Measurements from ENCODE around the gene IGSF21.
A peak's percentile ranks its signal among the peaks of the same experiment; 100 is the strongest.

Gene IGSF21

GRCh38 chr1:18266391-18266790 is 158.8 kb downstream of the IGSF21 start:
- DNase-seq: no peak

GRCh38 chr1:18271336-18271735 is 163.7 kb downstream of the IGSF21 start:
- no peak for DNase-seq

DNA sequence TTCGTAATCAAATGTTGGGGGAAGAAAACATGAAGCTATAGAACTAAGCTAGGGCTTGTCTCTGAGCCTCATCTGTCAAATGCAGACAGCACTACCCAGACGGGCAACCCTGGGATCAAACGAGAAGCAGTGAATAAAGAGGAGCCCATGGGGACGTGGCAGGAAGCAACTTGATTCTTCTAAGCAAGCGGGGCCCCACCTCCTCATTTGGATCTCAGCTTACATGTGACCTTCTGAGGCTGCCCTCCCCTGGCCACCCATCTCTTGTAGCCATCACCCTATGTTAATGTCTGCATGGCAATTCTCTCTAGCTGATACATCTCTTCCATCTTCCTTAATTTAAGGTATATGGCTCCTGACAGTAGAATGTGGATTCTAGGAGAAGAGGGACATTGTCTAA is 171.3 kb downstream of the IGSF21 start:
- no peak for DNase-seq

DNA sequence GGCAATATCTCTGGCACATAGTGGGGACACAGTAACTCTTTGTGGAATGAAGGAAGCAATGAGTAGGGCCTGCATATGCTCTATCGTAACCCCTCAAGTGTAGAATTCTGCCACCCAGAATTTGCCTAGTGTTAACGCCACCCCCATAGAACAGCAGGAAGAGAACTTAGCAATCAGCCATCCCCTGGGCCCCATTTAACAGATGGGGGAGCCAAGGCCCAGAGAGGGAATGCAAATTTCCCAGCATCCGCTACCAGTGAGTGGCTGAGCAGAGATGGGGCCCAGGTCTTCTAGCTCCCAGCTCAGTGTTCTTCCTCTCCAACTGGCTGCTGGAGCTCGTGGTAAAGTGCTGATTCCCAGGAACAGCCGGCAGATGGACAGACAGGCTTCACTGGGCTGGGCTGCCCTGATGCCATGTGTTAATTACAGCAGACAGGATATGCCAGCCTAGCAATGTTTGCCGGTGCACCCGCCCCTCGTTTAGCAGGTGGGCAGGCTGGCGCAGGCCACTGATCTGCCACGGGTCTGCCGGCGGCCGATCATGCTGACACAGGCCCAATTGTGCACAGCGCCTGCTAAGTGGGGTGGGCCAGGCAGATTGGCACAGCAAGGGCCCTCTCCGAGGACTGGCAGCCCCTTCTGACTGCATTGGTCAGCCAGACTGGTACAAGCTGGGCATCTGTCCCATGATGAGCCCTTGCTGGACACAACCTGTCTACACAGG is 171.9 kb downstream of the IGSF21 start:
- DNase-seq: no peak

GRCh38 chr1:18280956-18281355 is 173.4 kb downstream of the IGSF21 start:
- no peak for DNase-seq

GRCh38 chr1:18282851-18283600 is 175.4 kb downstream of the IGSF21 start:
- DNase-seq: peak; percentile 12

- DNase-seq: no peak
Observed at GRCh38 chr1:18283601-18284385, 176.2 kb downstream of the IGSF21 start.

- DNase-seq: peak; percentile 48
Observed at GRCh38 chr1:18284805-18285537, 177.4 kb downstream of the IGSF21 start.

DNA sequence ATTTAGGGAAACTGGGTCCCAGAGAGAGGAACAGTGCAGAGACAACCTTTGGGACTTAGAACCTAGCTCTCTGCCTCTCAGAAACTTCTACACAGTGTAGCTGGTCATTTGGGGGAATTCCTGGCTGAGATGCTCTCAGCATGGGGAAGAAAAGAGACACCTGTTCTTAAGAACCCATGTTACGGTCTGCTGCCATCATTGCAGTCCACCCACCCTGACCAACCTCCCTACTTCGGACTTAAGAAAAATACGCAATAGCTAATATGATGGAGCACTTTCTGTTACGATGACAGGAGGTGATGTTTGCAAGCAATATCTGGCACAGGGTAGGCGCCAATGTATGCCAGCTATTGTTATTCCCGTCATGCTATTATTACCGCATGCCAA is 177.9 kb downstream of the IGSF21 start:
- DNase-seq: no peak

DNA sequence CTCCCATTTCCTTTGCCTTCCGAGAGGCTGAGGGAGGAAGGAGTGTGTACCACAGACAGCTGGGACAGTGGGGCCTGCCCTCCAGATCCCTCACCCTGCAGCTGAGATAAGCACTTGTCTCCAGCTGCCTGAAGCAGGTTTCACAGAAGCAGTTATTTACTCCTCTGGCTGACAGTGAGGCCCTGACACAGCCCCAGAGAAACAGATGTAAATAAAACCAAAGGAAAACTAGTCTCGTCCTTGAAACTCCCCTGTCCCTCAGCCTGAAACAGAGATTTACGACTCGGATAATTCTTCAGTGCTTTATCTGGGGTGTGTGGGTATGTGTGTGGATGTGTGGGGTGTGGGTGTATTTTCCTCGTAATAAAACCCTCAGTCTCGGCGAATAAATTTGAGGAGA is 181.1 kb downstream of the IGSF21 start:
- no peak for DNase-seq

DNA sequence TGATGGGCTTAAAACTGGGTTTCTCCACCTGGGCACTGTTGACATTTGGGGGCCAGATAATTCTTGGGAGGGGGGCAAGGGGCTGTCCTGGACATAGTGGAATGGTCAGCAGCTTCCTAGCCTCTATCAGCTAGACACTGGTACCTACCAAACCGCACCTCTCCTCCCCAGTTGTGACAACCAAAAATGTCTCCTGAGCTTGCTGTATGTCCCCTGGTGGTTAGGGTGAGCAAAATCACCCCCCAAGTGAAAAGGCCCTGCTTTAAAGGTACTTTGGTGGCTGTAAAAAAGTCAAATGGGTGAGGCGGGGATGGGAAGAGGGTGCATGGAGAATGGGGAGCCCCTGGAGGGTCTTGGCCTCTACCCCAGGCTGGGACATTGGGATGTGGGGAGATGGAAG is 182.0 kb downstream of the IGSF21 start:
- DNase-seq: no peak

DNA sequence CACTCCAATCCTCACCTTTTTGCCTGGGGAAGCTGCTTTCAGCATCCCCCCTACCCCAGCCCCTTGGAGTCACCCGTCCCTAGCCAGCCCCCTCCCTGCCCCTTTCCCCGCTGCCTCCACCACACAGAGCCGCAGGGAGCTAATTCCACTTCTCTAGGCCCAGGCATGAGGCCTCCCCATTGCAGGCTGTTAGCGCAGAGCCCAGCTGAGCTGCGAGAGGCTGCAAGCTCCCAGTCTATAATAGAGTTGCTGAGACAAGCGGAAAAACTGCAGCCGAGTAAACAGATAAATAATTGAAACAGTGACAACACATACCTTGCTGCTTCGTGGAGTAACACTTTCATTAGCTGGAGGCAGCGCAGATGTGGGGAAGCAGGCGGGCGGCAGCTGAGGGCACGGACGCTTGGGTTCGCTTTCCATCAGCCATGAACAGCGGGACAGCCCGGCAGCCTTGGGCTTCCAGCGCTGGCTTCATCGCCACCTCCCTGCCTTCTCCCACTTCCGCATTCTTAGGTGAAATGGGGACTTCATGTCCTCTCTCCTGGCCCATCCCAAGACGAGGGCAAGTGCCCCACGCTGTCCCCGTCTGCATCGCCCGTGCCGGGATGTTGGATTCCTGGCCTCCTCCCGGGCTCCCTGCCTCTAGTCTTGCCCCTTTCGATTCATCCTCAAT is 183.3 kb downstream of the IGSF21 start:
- no peak for DNase-seq

GRCh38 chr1:18292531-18292930 is 184.9 kb downstream of the IGSF21 start:
- DNase-seq: no peak

GRCh38 chr1:18293291-18293690 is 185.7 kb downstream of the IGSF21 start:
- no peak for DNase-seq

DNA sequence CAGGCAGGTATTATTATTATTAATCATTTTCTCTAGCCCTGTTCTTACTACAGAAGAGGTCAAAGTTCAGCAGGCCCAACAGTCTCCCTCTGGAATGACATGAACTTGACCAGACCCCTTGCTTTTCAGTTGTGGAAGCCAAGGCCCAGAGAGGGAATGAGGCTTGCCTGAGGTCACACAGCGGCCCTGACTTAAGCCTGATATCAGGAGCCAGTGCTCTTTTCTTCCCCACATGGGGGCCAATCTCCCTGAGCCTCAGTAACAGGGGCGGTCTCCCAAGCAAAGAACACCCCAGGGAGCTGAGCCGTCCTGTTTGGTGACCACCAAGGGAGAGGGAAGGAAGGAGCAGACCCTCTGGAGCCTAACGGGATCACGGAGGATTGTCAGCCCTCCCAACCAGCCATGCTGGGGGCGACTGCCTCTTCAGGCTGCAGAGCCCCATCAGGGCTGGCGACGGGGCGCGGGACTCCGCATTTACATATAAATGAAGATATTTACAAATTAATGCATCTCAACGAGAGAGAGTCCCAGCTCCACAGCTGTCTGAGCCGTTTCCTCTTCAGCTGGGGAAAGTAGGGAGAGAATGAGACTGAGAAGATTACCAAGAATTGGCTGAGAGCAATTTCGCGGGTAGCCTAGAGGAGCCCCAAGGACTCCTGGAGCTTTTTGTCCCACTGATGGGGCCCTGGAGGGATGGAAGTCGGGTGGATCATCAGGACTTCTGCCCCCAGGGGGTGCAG is 187.0 kb downstream of the IGSF21 start:
- DNase-seq: no peak

GRCh38 chr1:18297896-18298648 is 190.5 kb downstream of the IGSF21 start:
- DNase-seq: no peak

DNA sequence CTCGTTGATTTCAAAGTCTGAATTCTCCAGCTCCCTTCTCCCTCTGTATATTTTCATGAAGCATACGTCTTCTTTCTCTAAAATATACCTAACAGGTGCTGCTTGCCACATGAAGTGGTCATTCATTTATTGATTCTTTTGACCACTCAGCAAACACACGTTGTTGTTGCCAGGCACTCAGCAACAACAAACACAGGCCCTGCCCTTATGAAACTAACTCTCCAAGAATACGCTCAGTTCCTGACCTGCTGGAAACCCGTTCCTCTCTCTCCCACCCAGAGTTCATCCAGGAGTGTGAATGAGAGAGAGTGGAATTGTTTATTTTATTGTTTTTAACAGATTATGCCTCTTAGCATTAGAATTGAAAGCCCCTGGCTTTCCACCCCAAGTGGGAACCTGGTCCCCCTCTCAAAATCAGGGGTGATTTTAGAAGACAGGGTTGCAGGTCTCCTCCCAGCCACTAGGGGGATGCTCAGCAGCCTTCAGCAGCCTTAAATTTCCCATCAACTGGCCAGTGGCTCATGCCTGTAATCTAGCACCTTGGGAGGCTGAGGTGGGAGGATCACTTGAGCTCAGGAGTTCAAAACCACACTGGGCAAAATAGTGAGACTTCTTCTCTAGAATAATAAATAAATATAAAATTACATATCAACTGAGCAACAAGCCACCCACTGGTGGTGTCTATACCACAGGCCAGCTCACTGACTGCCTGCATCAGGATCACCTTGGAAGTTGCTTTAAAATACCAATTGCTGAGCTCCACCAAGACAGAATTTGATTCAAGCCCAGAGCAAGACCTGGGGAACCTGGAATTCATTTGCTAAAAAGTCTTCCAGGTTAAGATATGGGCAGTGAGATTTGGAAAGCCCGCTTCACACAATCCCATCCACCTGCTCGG is 192.1 kb downstream of the IGSF21 start:
- no peak for DNase-seq

GRCh38 chr1:18300376-18300775 is 192.8 kb downstream of the IGSF21 start:
- no peak for DNase-seq

- no peak for DNase-seq
Observed at GRCh38 chr1:18302788-18303413, 195.3 kb downstream of the IGSF21 start.

Data from NCI-H526 treated with DMSO at 0.1 percent for 48 hours (cell line).